K562 (cell line): ENCODE data around the gene PTK7. TPM values are rescaled to one million over a fixed set of nuclear protein-coding genes. Genes with fewer than 3 reads are reported as not detected.

Experiments
- CBFB ChIP-seq: sonication (generic); formaldehyde crosslinking; IDR thresholded peaks from 2 replicates; pipeline ENCODE4 v1.4.0; 2020; ENCODE audit warnings: mild to moderate bottlenecking, missing genetic modification reagents
- CCNT2 ChIP-seq: IDR thresholded peaks from 2 replicates; pipeline ENCODE4 v1.6.1; 2011; ENCODE audit warnings: borderline replicate concordance, low read depth, mild to moderate bottlenecking, moderate library complexity, mixed read lengths, low read length; ENCODE audit not compliant: insufficient read length; ENCODE audit errors: extremely low read depth
- PHF20 ChIP-seq: fragments of 450-650 bp; IDR thresholded peaks from 2 replicates; pipeline ENCODE4 v1.6.1; 2018; ENCODE audit not compliant: partially characterized antibody
- RAD51 ChIP-seq: fragments of 450-650 bp; IDR thresholded peaks from 2 replicates; pipeline ENCODE4 v1.7.1; 2016; ENCODE audit warnings: low read depth, mild to moderate bottlenecking, borderline replicate concordance
- SIX5 ChIP-seq, 2 experiments: IDR thresholded peaks; 2 replicates each; pipeline ENCODE4 v1.6.1; 2011; ENCODE audit warnings: low read length in 2 of 2, borderline replicate concordance in 1 of 2, low read depth in 1 of 2, mild to moderate bottlenecking in 1 of 2, moderate library complexity in 1 of 2; ENCODE audit not compliant: insufficient read depth in 1 of 2
- STAT5A ChIP-seq: IDR thresholded peaks from 2 replicates; pipeline ENCODE4 v1.6.1; 2012; ENCODE audit warnings: low read length, inconsistent platforms, borderline replicate concordance
- TBP ChIP-seq: optimal IDR thresholded peaks from 2 replicates; pipeline ENCODE3; 2011; ENCODE audit warnings: low read depth, low read length, improper control_type of control experiment
- ZEB2 ChIP-seq: fragments of 450-650 bp; IDR thresholded peaks from 2 replicates; pipeline ENCODE4 v1.6.1; 2016
- polyA plus RNA-seq, 8 experiments: library from polyadenylated mRNA; depleted of rRNA in 4 of 8; stranded (reverse) in 5 of 8; unstranded in 3 of 8; fragments of >200 nt; fragmentation: Nextera tagmentation in 2 of 8; fragmentation: Illumina TruSeq in 1 of 8; extraction: Ambion mirVana in 2 of 8; extraction: Trizol in 1 of 8; gene quantifications; 2 replicates each; pipeline versions ENCODE4 v1.2.1 to v1.2.3, GENCODE V29; 2011 to 2014; ENCODE audit warnings: inconsistent platforms in 1 of 8, missing spikeins in 1 of 8
- total RNA-seq, 7 experiments: library from RNA; depleted of rRNA in 6 of 7; stranded (reverse); fragments of >200 nt in 6 of 7; fragmentation: Illumina TruSeq in 2 of 7; extraction: Trizol in 2 of 7; gene quantifications; 2 replicates each; pipeline versions ENCODE4 v1.2.1 to v1.2.3, GENCODE V29; 2011 to 2021; ENCODE audit warnings: low replicate concordance in 1 of 7
- TF ChIP-seq, protein P1 (sequence below), 2 experiments: fragments of 450-650 bp; IDR thresholded peaks; 2 replicates each; pipeline ENCODE4 v1.6.1; 2016; ENCODE audit warnings: mild to moderate bottlenecking in 2 of 2, borderline replicate concordance in 1 of 2, low read depth in 1 of 2, moderate library complexity in 1 of 2
- TF ChIP-seq, protein P2 (sequence below): fragments of 250-450 bp; sonication (Bioruptor Pico); IDR thresholded peaks from 2 replicates; pipeline ENCODE4 v1.4.0; 2020
- TF ChIP-seq, protein P3 (sequence below): fragments of 450-650 bp; IDR thresholded peaks from 2 replicates; pipeline ENCODE4 v1.6.1; 2016; ENCODE audit warnings: low read depth, mild to moderate bottlenecking, moderate library complexity

PTK7 gene
- total and polyA plus RNA-seq, 9 of the 15 experiments (the other 6 are each of a cell fraction or from before 2014, with no cell fraction given), result 0.20 to 6.8 (median 4.2) TPM

DNA sequence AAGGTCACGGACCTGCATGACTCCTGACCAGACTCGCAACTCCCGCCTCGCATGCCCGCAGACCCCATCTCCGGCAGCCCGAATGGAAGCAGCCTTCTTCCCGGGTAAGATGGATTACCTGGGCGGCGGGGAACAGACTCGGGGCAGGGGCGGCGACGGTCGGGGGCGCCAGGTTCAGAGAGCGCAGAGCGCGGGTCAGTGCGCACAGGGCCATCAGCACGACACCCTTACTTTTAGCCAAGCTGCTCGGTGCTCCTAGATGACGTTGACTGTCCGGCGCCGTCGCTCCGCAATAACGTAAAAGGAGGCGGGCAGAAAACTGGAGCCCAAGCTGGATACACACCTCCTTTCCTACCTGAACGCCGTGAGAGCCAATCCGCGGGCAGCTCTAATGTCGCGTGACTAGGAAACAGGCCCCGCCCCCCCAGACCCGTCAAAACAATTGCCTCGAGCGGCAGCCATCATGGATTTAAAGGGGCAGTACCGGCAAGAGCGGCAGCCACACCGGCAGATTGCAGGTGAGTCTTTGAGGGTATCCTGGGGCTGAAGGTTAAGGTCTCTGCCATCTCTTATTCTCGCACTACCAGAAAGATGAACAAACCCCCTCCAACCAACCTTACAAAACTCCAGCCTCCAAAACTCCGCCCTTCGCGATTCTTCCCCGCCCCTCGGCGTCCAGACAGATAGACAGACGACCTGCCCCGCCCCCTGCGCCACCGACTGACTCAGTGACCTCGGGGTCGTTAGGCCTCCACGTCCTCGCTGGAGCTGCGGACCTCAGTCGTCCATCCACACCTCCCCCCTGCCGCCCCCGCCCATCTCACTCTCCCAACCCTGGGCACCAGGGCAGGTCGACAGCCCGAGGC, 16.7 kb upstream of the PTK7 start, which contains the start of the genes KLC4 and MRPL2 (continued):
- TF ChIP-seq, protein P1, sequence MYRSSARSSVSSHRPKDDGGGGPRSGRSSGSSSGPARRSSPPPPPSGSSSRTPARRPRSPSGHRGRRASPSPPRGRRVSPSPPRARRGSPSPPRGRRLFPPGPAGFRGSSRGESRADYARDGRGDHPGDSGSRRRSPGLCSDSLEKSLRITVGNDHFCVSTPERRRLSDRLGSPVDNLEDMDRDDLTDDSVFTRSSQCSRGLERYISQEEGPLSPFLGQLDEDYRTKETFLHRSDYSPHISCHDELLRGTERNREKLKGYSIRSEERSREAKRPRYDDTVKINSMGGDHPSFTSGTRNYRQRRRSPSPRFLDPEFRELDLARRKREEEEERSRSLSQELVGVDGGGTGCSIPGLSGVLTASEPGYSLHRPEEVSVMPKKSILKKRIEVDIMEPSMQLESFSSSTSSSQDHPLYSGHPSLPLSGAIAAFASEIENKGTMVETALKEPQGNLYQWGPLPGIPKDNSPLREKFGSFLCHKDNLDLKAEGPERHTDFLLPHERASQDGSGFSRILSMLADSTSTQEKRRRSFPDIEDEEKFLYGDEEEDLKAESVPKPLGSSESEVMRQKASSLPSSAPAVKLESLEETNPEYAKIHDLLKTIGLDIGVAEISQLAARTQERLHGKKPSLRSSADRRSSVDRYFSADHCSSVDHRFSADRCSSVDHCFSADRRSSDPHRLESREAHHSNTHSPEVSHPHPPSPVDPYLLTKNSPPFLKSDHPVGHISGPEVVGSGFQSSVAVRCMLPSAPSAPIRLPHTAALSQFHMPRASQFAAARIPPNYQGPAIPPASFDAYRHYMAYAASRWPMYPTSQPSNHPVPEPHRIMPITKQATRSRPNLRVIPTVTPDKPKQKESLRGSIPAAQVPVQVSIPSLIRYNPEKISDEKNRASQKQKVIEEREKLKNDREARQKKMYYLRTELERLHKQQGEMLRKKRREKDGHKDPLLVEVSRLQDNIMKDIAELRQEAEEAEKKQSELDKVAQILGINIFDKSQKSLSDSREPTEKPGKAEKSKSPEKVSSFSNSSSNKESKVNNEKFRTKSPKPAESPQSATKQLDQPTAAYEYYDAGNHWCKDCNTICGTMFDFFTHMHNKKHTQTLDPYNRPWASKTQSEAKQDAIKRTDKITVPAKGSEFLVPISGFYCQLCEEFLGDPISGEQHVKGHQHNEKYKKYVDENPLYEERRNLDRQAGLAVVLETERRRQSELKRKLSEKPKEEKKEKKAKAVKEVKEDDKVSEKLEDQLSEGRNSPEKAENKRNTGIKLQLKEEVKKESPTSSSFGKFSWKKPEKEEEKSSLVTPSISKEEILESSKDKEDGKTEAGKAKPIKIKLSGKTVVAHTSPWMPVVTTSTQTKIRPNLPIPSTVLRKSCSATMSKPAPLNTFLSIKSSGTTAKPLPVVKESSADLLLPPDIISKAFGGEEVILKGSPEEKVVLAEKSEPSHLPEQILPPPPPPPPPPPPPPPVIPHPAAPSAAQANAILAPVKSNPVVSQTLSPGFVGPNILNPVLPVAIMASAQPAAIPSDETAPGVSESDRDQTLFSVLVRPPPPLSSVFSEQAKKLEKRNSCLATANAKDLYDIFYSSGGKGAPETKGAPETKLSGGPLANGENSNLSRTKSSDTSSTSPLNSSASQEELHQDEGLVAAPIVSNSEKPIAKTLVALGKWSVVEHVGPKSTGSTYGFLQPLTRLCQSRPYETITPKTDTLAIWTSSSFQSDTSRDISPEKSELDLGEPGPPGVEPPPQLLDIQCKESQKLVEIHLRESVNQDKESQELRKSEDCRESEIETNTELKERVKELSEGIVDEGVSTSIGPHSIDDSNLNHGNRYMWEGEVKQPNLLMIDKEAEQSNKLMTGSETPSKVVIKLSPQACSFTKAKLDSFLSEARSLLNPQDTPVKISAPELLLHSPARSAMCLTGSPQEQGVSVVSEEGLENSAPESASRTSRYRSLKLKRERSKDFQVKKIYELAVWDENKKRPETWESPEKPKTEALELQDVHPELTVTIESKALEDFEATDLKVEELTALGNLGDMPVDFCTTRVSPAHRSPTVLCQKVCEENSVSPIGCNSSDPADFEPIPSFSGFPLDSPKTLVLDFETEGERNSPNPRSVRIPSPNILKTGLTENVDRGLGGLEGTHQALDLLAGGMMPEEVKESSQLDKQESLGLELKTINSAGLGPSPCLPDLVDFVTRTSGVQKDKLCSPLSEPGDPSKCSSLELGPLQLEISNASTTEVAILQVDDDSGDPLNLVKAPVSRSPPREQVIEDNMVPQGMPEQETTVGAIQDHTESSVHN (IDR thresholded peaks at IDR 0.05; ENCODE audit: borderline replicate concordance in 1 of 2, low read depth in 1 of 2), result no peak
- TF ChIP-seq STAT5A (peak; percentile 17; the same call in 1 of the 2 replicates), PHF20 (peak; percentile 98), RAD51 (peak; percentile 73; the same call in 1 of the 2 replicates), ZEB2 (0 out of 2 replicates have a peak, but pooled peaks have one; percentile 54), CBFB (no peak), CCNT2 (peak; percentile 45), TBP (peak; percentile 88), SIX5 (IDR thresholded peaks at IDR 0.05; ENCODE audit: borderline replicate concordance in 1 of 2, insufficient read depth in 1 of 2, low read depth in 1 of 2, low read length in 2 of 2) (0 out of 4 replicates have a peak, but pooled peaks of 1 of the 2 experiments have one; percentile 24)
- TF ChIP-seq, protein P2, sequence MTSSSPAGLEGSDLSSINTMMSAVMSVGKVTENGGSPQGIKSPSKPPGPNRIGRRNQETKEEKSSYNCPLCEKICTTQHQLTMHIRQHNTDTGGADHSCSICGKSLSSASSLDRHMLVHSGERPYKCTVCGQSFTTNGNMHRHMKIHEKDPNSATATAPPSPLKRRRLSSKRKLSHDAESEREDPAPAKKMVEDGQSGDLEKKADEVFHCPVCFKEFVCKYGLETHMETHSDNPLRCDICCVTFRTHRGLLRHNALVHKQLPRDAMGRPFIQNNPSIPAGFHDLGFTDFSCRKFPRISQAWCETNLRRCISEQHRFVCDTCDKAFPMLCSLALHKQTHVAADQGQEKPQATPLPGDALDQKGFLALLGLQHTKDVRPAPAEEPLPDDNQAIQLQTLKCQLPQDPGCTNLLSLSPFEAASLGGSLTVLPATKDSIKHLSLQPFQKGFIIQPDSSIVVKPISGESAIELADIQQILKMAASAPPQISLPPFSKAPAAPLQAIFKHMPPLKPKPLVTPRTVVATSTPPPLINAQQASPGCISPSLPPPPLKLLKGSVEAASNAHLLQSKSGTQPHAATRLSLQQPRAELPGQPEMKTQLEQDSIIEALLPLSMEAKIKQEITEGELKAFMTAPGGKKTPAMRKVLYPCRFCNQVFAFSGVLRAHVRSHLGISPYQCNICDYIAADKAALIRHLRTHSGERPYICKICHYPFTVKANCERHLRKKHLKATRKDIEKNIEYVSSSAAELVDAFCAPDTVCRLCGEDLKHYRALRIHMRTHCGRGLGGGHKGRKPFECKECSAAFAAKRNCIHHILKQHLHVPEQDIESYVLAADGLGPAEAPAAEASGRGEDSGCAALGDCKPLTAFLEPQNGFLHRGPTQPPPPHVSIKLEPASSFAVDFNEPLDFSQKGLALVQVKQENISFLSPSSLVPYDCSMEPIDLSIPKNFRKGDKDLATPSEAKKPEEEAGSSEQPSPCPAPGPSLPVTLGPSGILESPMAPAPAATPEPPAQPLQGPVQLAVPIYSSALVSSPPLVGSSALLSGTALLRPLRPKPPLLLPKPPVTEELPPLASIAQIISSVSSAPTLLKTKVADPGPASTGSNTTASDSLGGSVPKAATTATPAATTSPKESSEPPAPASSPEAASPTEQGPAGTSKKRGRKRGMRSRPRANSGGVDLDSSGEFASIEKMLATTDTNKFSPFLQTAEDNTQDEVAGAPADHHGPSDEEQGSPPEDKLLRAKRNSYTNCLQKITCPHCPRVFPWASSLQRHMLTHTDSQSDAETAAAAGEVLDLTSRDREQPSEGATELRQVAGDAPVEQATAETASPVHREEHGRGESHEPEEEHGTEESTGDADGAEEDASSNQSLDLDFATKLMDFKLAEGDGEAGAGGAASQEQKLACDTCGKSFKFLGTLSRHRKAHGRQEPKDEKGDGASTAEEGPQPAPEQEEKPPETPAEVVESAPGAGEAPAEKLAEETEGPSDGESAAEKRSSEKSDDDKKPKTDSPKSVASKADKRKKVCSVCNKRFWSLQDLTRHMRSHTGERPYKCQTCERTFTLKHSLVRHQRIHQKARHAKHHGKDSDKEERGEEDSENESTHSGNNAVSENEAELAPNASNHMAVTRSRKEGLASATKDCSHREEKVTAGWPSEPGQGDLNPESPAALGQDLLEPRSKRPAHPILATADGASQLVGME (CRISPR knock-in tag), result no peak
- TF ChIP-seq, protein P3, sequence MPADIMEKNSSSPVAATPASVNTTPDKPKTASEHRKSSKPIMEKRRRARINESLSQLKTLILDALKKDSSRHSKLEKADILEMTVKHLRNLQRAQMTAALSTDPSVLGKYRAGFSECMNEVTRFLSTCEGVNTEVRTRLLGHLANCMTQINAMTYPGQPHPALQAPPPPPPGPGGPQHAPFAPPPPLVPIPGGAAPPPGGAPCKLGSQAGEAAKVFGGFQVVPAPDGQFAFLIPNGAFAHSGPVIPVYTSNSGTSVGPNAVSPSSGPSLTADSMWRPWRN, result no peak; the same call in 1 of the 2 replicates
